Measurements from ENCODE around the gene MKNK1. TPM values are rescaled to one million over a fixed set of nuclear protein-coding genes. Genes with fewer than 3 reads are reported as not detected.

Gene MKNK1
- total RNA-seq, 1 donor: 17.7 TPM

DNA sequence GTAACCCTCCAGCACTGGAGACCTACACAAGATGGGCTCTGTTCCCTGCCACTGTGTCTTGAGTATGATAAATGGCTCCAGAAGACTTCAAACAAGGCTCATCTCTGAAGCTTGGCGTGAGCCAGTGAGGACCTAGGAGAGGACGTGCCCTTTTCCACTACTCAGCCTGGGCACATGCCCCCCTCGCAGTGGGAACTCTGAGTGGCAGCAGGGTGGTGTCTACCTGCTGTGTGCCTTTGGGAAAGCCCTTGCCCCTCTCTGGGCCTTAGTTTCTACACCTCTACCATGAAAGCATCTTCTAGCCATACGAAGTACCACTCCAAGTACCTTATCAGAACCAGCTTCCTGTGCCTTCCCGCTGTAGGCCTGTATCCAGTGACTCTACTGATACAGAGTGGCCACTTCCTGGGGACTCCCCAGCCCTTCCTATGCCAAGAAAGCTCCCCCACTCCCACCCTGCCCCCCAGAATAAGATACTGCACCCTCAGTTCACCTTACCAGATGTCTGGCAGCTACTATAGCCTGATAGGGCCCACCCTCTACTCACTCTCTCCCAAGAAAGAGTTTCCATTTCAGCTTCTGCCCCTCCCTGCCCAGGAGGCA is 15.7 kb upstream of the MKNK1 start:
- TF ChIP-seq, protein P1, sequence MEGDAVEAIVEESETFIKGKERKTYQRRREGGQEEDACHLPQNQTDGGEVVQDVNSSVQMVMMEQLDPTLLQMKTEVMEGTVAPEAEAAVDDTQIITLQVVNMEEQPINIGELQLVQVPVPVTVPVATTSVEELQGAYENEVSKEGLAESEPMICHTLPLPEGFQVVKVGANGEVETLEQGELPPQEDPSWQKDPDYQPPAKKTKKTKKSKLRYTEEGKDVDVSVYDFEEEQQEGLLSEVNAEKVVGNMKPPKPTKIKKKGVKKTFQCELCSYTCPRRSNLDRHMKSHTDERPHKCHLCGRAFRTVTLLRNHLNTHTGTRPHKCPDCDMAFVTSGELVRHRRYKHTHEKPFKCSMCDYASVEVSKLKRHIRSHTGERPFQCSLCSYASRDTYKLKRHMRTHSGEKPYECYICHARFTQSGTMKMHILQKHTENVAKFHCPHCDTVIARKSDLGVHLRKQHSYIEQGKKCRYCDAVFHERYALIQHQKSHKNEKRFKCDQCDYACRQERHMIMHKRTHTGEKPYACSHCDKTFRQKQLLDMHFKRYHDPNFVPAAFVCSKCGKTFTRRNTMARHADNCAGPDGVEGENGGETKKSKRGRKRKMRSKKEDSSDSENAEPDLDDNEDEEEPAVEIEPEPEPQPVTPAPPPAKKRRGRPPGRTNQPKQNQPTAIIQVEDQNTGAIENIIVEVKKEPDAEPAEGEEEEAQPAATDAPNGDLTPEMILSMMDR (IDR thresholded peaks at IDR 0.05; ENCODE audit: insufficient read depth, low read length): no peak
- DNase-seq (ENCODE audit: low read depth): no peak
- H3K4me3 ChIP-seq (ENCODE audit: low read depth, low read length): no peak overlapping the region

DNA sequence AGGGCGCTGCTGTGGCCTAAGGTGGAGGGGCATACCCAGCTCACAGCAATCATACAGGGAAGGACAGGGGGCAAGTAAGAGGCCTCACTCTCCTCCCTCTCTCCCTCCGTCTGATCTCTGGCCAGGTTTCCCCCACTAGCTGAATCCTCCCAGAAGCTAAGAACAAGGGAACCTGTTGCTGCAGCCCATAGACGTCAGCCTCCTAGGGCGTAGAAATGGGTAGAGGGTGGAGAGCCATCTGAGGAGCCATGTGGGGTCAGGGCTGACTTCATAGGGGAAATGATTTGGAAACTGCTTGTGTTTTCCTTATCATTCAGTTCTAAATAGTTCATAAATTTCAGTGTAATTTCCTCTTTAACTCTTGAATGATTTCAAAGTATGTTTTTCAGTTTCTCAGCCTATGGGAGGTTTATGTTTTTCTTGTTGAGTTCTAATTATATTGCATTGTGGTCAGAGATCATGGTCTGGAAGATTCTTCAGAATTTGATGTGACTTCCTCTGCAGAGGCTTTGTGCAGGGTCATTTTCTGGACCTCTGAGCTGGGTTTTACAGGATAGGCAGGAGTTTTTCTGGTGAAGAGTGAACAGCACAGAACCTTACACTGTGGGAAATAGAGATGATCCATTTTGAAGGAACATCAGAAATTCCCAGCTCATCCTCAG is 14.8 kb upstream of the MKNK1 start:
- TF ChIP-seq, protein P1 (IDR thresholded peaks at IDR 0.05; ENCODE audit: insufficient read depth, low read length): no peak
- H3K4me3 ChIP-seq (ENCODE audit: low read depth, low read length): no peak overlapping the region
- DNase-seq (ENCODE audit: low read depth): no peak

- TF ChIP-seq, protein P1 (IDR thresholded peaks at IDR 0.05; ENCODE audit: insufficient read depth, low read length): no peak
- no peak overlapping the region for H3K4me3 ChIP-seq (ENCODE audit: low read depth, low read length)
- no peak for DNase-seq (ENCODE audit: low read depth)
These were observed 13.8 kb upstream of the MKNK1 start for GRCh38 chr1:46617833-46618232.

DNA sequence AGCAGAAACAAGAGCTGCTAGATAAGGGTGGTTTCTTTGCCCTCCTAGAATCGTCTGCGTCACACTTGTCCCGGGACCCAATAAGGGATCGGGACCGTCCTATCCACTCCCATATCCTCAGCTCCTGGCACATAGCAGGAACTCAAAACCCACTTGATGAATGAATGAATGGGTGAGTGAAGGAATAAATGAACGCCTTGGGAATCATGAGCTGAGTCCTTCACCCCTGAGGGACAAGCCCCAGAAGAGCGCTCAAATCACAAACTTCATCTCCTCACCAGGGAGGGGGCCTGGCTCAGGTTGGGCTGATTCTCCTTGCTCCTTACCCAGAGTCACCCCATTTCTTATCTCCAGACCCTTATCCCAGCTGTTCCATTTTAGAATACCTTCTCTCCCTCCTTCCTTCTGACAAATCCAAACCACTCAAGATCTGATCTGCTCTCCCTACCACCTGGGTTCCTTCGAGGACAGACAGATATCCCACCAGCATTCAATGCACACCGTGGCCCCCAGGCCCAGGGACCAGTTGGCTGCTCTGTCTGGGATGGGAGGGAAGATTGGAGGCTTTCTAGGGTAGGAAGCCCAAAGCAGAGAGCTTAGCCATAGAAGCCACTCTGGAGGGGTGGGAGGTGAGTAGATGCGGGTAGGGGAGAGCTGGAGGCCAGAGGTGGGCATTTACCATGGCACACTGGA is 13.2 kb upstream of the MKNK1 start:
- DNase-seq (ENCODE audit: low read depth): no peak
- TF ChIP-seq, protein P1 (IDR thresholded peaks at IDR 0.05; ENCODE audit: insufficient read depth, low read length): no peak
- H3K4me3 ChIP-seq (ENCODE audit: low read depth, low read length): peak overlapping the region; percentile 92

- peak within 1 kb of the TSS; percentile 92 for H3K4me3 ChIP-seq (ENCODE audit: low read depth, low read length)
- DNase-seq (ENCODE audit: low read depth): peak; percentile 82
- TF ChIP-seq, protein P1 (IDR thresholded peaks at IDR 0.05; ENCODE audit: insufficient read depth, low read length): no peak
These were observed 12.4 kb upstream of the MKNK1 start, which contains the start of gene MOB3C for GRCh38 chr1:46616277-46617107. Gene MOB3C (minus strand): TSS chr1:46616811. CDS start chr1:46613321, 3,490 bp downstream.

DNA sequence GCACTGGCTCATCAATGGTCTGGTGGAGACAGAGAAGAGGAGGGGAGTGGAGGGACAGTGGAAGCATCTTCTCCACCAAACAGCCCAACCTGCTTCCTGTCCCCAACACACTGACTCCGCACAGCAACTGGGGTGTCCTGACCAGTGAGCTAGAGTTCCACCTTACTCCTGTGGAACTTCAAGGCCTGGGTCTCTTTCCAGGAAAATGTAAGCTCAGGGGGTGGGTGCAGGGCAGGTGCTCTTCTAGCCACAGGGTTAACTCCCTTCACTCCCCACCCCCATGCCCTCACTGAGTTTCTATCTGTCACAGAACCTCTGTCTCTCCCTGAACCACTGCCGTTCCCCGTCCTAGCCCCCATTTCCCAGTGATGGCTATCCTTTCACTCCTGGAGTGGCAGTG is 11.7 kb upstream of the MKNK1 start:
- TF ChIP-seq, protein P1 (IDR thresholded peaks at IDR 0.05; ENCODE audit: insufficient read depth, low read length): no peak
- DNase-seq (ENCODE audit: low read depth): no peak
- peak overlapping the region; percentile 92 for H3K4me3 ChIP-seq (ENCODE audit: low read depth, low read length)
